Neural crest cell (in vitro differentiated cells): ENCODE results near the gene PHF12. TPM values are rescaled to one million over a fixed set of nuclear protein-coding genes. Genes with fewer than 3 reads are reported as not detected.

Experiments used
- DNase-seq: peaks from one replicate; pipeline ENCODE4 v3.0.0; 2021; ENCODE audit warnings: low read depth, mixed read lengths, low spot score
- H3K27ac Mint-ChIP-seq: one replicate; pipeline ENCODE4 v1.8.0; 2021; ENCODE audit warnings: mild to moderate bottlenecking, mixed read lengths; ENCODE audit not compliant: unreplicated experiment
- H3K27me3 Mint-ChIP-seq: 2 replicates; pipeline ENCODE4 v1.8.0; 2021; ENCODE audit warnings: low read depth, mild to moderate bottlenecking, mixed read lengths
- H3K36me3 Mint-ChIP-seq: 2 replicates; pipeline ENCODE4 v1.8.0; 2021; ENCODE audit warnings: low read depth, mild to moderate bottlenecking, mixed read lengths
- H3K4me1 Mint-ChIP-seq: 2 replicates; pipeline ENCODE4 v1.8.0; 2021; ENCODE audit warnings: mixed read lengths
- H3K4me3 Mint-ChIP-seq: one replicate; pipeline ENCODE4 v1.8.0; 2021; ENCODE audit warnings: mild to moderate bottlenecking, mixed read lengths
- H3K9me3 Mint-ChIP-seq: 2 replicates; pipeline ENCODE4 v1.8.0; 2021; ENCODE audit warnings: mixed read lengths
- total RNA-seq: library from RNA; stranded (reverse); gene quantifications from 2 replicates; pipeline ENCODE4 v1.2.1, GENCODE V29; 2021
- TF ChIP-seq, protein P1 (sequence below): fragments of 200-600 bp; sonication (generic); conservative IDR thresholded peaks from 2 replicates; pipeline ENCODE4 v1.5.0; 2021; ENCODE audit warnings: antibody characterized with exemption, mild to moderate bottlenecking

Gene PHF12
- total RNA-seq, 1 donor from 2014 or later, result 64.7 TPM

- H3K9me3 Mint-ChIP-seq, result no peaks in the 10 kb centered on the region
- no peaks in the 10 kb centered on the region for H3K36me3 Mint-ChIP-seq
- no peaks in the 10 kb centered on the region for H3K27me3 Mint-ChIP-seq
- H3K27ac Mint-ChIP-seq, result no peak overlapping the region
- DNase-seq, result no peak
- TF ChIP-seq, protein P1, sequence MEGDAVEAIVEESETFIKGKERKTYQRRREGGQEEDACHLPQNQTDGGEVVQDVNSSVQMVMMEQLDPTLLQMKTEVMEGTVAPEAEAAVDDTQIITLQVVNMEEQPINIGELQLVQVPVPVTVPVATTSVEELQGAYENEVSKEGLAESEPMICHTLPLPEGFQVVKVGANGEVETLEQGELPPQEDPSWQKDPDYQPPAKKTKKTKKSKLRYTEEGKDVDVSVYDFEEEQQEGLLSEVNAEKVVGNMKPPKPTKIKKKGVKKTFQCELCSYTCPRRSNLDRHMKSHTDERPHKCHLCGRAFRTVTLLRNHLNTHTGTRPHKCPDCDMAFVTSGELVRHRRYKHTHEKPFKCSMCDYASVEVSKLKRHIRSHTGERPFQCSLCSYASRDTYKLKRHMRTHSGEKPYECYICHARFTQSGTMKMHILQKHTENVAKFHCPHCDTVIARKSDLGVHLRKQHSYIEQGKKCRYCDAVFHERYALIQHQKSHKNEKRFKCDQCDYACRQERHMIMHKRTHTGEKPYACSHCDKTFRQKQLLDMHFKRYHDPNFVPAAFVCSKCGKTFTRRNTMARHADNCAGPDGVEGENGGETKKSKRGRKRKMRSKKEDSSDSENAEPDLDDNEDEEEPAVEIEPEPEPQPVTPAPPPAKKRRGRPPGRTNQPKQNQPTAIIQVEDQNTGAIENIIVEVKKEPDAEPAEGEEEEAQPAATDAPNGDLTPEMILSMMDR, result no peak
- no peak overlapping the region for H3K4me3 Mint-ChIP-seq
- H3K4me1 Mint-ChIP-seq, result no peaks in the 10 kb centered on the region
Observed at GRCh38 chr17:28871056-28871579, 80.2 kb downstream of the PHF12 start.

GRCh38 chr17:28867276-28867675 is 84.0 kb downstream of the PHF12 start:
- Mint-ChIP-seq H3K4me3 (no peak overlapping the region), H3K27me3 (no peaks in the 10 kb centered on the region), H3K36me3 (no peaks in the 10 kb centered on the region), H3K4me1 (no peaks in the 10 kb centered on the region), H3K27ac (no peak overlapping the region), H3K9me3 (no peaks in the 10 kb centered on the region)
- TF ChIP-seq, protein P1, result no peak
- no peak for DNase-seq

- H3K9me3 Mint-ChIP-seq, result no peaks in the 10 kb centered on the region
- no peak overlapping the region for H3K4me3 Mint-ChIP-seq
- DNase-seq, result no peak
- TF ChIP-seq, protein P1, result no peak
- no peaks in the 10 kb centered on the region for H3K4me1 Mint-ChIP-seq
- peak overlapping the region; percentile 14 for H3K27ac Mint-ChIP-seq
- H3K27me3 Mint-ChIP-seq, result no peaks in the 10 kb centered on the region
- no peaks in the 10 kb centered on the region for H3K36me3 Mint-ChIP-seq
Observed at GRCh38 chr17:28865946-28866752, 85.2 kb downstream of the PHF12 start.

DNA sequence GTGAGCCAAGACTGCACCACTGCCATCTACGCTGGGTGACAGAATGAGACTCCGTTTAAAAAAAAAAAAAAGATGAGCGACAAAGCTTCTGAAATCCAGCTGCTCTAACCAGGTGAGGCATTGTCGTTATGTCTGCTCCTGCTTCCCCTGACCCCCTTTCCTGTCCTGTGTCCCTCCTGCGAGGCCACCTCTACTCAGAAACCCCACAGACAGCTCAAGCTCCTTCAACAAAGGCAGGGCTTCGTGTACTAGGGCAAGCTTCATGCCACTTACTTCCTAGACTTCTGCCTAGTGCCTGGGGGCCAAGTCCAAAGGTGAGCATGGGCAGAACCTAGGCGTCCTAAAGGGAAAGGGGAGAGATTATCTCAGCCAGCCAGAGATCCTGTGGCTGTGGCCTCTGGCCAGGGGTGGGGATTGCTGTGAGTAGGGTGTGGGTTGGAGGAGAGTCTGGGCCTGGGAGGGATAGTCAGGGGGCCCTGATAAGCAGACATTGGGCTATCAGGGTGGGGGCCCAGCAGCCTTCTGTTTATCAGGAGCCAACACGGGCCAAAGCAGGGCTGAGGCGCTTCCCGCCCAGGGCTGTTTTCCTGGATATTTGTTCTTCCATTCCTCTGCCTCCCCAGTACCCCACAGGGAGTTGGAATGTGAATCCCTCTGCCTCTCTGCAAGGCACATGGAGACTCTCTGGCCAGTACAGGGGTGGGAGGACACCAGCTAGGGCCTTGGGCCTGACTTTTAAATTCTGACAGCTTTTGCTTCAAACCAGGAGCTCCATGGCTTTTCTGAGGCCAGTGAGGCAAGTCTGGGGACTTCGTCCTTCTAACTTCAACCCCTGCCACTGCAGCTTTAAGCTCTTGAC is 86.1 kb downstream of the PHF12 start:
- TF ChIP-seq, protein P1, result no peak
- H3K27ac Mint-ChIP-seq, result peak overlapping the region; percentile 84
- no peaks in the 10 kb centered on the region for H3K4me1 Mint-ChIP-seq
- no peaks in the 10 kb centered on the region for H3K36me3 Mint-ChIP-seq
- DNase-seq, result no peak
- no peaks in the 10 kb centered on the region for H3K9me3 Mint-ChIP-seq
- no peaks in the 10 kb centered on the region for H3K27me3 Mint-ChIP-seq
- no peak overlapping the region for H3K4me3 Mint-ChIP-seq

DNA sequence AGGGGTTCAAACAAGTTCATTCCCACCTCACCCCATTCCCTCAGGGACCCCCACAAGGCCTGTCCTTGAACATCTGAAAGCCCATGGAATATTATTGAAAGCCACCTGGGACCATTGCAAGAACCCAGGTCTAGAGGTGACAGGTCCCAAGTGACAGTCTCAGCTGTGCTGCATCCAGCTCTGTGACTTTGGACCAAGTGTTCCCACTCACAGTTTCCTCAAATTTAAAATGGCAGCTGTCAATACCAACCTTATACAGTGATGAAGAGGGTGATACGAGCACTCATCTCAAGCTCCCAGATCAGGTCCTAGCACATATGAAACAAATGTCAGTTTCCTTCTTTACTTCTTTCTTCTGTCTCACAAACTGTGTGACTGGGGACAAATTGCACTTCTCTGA is 87.4 kb downstream of the PHF12 start:
- H3K4me1 Mint-ChIP-seq, result no peaks in the 10 kb centered on the region
- H3K9me3 Mint-ChIP-seq, result no peaks in the 10 kb centered on the region
- H3K27ac Mint-ChIP-seq, result no peak overlapping the region
- H3K36me3 Mint-ChIP-seq, result peaks cover 3% of the 10 kb centered on the region
- DNase-seq, result no peak
- H3K27me3 Mint-ChIP-seq, result no peaks in the 10 kb centered on the region
- TF ChIP-seq, protein P1, result no peak
- no peak overlapping the region for H3K4me3 Mint-ChIP-seq
